Urinary bladder (tissue), 4 donors: ENCODE data around the gene FANCL. TPM values are rescaled to one million over a fixed set of nuclear protein-coding genes. Genes with fewer than 3 reads are reported as not detected.
A peak's percentile ranks its signal among the peaks of the same experiment; 100 is the strongest.
"Not testable (repeated sequence)": the region's sequence is repeated elsewhere in the genome, so short reads cannot be mapped to it uniquely, and the experiment has no call there.

ENCODE experiments used
- DNase-seq: peaks from one replicate; pipeline ENCODE4 v3.0.0-alpha.2; 2015; ENCODE audit errors: extremely low spot score
- H3K27ac ChIP-seq: one replicate; pipeline ENCODE4 v1.5.1; 2013; ENCODE audit warnings: low read depth, mild to moderate bottlenecking, moderate library complexity
- H3K36me3 ChIP-seq: one replicate; pipeline ENCODE4 v1.6.1; 2013; ENCODE audit warnings: mild to moderate bottlenecking, moderate library complexity; ENCODE audit not compliant: insufficient read depth
- H3K4me1 ChIP-seq: one replicate; pipeline ENCODE4 v1.6.1; 2013; ENCODE audit warnings: mild to moderate bottlenecking, moderate library complexity; ENCODE audit not compliant: insufficient read depth
- H3K4me3 ChIP-seq: one replicate; pipeline ENCODE4 v1.5.1; 2013; ENCODE audit warnings: low read depth, low read length
- WGBS: extraction: QIAGEN DNeasy Blood & Tissue Kit; methylation state at CpG from one replicate; pipeline ENCODE4 v1.1.7; 2013; 5-methylcytosine and 5-hydroxymethylcytosine counted together
- polyA plus RNA-seq: library from polyadenylated mRNA; stranded (reverse); fragments of 200-250 nt; gene quantifications from one replicate; pipeline ENCODE4 v1.2.3, GENCODE V29; 2013
- total RNA-seq: library from RNA; depleted of rRNA; stranded (reverse); fragments of >200 nt; gene quantifications from one replicate; pipeline ENCODE4 v1.2.3, GENCODE V29; 2014
- donor health status: healthy with polysubstance abuse.
- donor health status: healthy.

The FANCL gene
- total RNA-seq, result 73.8 TPM
- 10.2 TPM for polyA plus RNA-seq

DNA sequence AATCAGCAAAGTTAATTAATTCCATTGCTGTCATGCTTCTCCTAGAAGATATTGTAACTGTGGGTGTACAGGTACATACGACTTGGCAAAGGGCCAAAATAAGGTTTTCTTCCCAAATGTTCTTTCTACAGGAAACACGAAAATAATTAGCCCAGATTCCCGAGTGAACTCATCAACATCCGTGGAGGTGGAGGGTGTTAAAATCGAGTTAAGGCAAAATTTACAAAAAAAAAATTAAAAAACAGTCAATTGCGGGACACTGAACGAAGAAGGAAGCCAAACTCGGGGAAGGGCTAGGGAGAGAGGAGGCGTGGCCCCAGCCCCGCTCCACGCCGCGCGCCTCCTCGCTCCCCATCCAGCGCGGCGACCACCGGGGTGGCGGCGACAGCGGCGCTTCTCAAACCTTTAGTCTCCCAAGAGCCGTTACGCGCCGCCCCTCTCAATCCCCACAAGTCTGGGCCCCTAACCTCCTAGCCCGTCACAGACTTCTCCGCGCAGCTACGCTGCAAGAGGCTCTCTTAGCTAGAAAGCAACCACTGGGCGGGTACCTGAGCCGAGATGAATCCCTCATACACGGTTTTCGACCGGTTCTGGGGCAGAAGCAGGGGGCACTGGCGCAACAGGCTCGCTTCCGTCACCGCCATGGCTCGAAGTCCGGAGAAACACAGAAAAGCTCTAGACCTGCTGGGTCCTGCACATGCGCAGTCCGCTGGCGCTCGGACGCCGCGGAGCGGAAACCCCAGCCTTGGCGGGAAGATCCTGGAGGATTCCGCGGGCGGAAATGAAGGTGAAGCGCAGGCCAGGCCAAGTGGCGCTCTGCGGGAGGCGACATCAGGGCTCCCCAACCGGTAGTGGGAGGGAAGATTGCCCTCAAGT lies at the start of gene FANCL:
TSS of gene FANCL (minus strand) at position 656 of the 876 bp plus-strand sequence. CDS start at position 644, 12 bp downstream.
- under 1% methylated on average over 59 of the region's 59 CpGs for WGBS
- no peaks in the 10 kb centered on the region for H3K36me3 ChIP-seq
- peak within 1 kb of the TSS; percentile 77 for H3K27ac ChIP-seq
- DNase-seq, result peak; percentile 72
- H3K4me1 ChIP-seq, result no peaks in the 10 kb centered on the region
- H3K4me3 ChIP-seq, result peak within 1 kb of the TSS; percentile 98

- DNase-seq, result no peak
- 82% methylated on average over 3 of the region's 3 CpGs for WGBS
- Histone ChIP-seq H3K4me1 (no peaks in the 10 kb centered on the region), H3K27ac (no peak overlapping the region), H3K4me3 (no peak overlapping the region), H3K36me3 (no peaks in the 10 kb centered on the region)
These were observed 47.9 kb upstream of the FANCL start for GRCh38 chr2:58289029-58289428.

DNA sequence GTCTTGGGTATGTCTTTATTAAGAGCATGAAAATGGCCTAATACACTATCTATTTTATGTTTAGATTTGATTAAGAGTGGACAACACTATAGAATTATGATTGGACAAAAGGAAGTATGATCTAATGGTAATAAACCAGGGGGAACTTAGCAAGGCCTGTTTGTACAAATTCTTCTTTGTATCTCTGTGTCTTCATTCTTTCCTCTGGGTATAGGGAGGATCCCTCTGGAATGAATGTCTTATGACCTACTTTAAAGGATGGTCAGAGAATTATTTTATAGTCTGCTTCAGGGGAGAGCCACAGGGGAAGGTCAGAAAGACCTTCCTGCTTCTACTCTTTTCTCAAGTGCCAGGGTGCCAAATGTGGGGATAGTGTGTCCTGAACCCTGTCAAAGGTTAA lies 42.8 kb upstream of the FANCL start:
- DNase-seq, result no peak
- no peak overlapping the region for H3K27ac ChIP-seq
- no peaks in the 10 kb centered on the region for H3K36me3 ChIP-seq
- no peak overlapping the region for H3K4me3 ChIP-seq
- no peaks in the 10 kb centered on the region for H3K4me1 ChIP-seq

- H3K27ac ChIP-seq, DNase-seq, H3K36me3 ChIP-seq, H3K4me1 ChIP-seq, H3K4me3 ChIP-seq: not testable (repeated sequence)
- 89% methylated on average over 3 of the region's 3 CpGs for WGBS
These were observed 34.0 kb upstream of the FANCL start for GRCh38 chr2:58275144-58275543.

DNA sequence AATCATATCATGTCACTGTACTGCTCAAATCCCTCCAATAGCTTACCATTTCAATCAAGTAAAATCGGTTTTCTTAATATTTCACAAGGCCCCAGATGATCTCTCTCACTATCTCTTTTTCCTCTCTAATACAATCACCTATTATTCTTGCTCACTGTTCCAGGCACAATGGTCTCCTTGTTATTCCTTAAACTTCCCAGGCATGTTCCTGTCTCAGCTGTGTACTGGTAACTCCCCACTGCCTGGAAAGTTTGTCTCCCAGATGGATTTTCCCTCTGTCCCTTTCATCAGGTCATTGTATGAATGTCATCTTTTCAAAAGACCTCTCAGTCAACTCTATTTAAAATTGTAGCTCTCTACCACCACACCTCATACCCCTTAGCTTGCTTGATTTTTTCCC lies 30.7 kb upstream of the FANCL start:
- no peak overlapping the region for H3K4me3 ChIP-seq
- no peaks in the 10 kb centered on the region for H3K4me1 ChIP-seq
- DNase-seq, result no peak
- H3K27ac ChIP-seq, result no peak overlapping the region
- H3K36me3 ChIP-seq, result no peaks in the 10 kb centered on the region
- WGBS, result 76% methylated on average over 1 of the region's 1 CpG

GRCh38 chr2:58268685-58269084 lies 27.6 kb upstream of the FANCL start:
- H3K4me3 ChIP-seq, result no peak overlapping the region
- 81% methylated on average over 4 of the region's 4 CpGs for WGBS
- no peak for DNase-seq
- H3K27ac ChIP-seq, result no peak overlapping the region
- no peaks in the 10 kb centered on the region for H3K36me3 ChIP-seq
- no peaks in the 10 kb centered on the region for H3K4me1 ChIP-seq

- WGBS, result 65% methylated on average over 2 of the region's 2 CpGs
- Histone ChIP-seq H3K27ac (no peak overlapping the region), H3K36me3 (no peaks in the 10 kb centered on the region), H3K4me3 (no peak overlapping the region), H3K4me1 (no peaks in the 10 kb centered on the region)
- no peak for DNase-seq
These were observed 25.1 kb upstream of the FANCL start for GRCh38 chr2:58266211-58266610.

GRCh38 chr2:58261209-58261608 lies 20.1 kb upstream of the FANCL start:
- Histone ChIP-seq H3K4me1 (no peaks in the 10 kb centered on the region), H3K27ac (no peak overlapping the region), H3K36me3 (no peaks in the 10 kb centered on the region), H3K4me3 (no peak overlapping the region)
- 76% methylated on average over 1 of the region's 1 CpG for WGBS
- DNase-seq, result no peak

DNA sequence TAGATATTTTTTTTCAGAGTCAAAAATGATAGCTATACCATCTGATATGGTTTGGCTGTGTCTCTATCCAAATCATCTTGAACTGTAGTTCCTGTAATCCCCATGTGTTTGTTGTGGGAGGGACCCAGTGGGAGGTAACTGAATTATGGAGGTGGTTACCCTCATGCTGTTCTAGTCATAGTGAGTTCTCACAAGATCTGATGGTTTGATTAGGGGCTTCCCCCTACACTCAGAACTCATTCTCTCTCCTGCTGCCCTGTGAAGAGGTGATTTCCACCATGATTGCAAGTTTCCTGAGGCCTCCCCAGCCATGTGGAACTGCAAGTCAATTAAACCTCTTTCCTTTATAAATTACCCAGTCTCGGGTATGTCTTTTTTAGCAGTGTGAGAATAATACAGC lies 17.3 kb upstream of the FANCL start:
- H3K36me3 ChIP-seq, H3K4me1 ChIP-seq, DNase-seq, H3K4me3 ChIP-seq, H3K27ac ChIP-seq: not testable (repeated sequence)
- 77% methylated on average over 1 of the region's 1 CpG for WGBS

DNA sequence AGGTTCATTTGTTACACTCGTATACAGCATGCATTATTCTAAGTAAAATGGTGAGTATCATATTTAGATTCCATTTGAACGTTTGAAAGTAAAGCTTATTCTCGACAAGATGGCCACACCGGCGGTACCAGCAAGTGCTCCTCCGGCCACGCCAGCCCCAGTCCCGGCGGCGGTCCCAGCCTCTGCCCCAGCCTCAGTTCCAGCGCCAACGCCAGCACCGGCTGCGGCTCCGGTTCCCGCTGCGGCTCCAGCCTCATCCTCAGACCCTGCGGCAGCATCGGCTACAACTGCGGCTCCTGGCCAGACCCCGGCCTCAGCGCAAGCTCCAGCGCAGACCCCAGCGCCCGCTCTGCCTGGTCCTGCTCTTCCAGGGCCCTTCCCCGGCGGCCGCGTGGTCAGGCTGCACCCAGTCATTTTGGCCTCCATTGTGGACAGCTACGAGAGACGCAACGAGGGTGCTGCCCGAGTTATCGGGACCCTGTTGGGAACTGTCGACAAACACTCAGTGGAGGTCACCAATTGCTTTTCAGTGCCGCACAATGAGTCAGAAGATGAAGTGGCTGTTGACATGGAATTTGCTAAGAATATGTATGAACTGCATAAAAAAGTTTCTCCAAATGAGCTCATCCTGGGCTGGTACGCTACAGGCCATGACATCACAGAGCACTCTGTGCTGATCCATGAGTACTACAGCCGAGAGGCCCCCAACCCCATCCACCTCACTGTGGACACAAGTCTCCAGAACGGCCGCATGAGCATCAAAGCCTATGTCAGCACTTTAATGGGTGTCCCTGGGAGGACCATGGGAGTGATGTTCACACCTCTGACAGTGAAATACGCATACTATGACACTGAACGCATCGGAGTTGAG lies 10.4 kb upstream of the FANCL start:
- not testable (repeated sequence) for H3K27ac ChIP-seq, H3K4me1 ChIP-seq, H3K4me3 ChIP-seq, H3K36me3 ChIP-seq, DNase-seq
- 97% methylated on average over 39 of the region's 43 CpGs for WGBS

DNA sequence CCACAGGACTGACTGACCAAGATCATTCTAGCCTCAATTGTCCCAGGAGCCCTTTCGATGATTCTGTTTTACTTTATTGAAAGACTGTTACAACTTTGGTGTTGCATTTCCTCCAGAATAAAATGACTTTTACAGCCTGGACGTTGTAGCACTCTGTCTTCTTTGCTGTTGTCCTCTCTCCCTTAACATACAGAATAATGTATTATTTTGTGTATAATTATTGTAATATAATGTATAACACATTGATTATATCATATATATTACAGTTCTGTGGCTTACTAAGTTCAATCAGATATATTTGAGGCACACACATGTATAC lies 380 bp upstream of the FANCL start:
- H3K4me1 ChIP-seq, result no peaks in the 10 kb centered on the region
- H3K27ac ChIP-seq, result peak overlapping the region; percentile 51
- WGBS, result 22% methylated on average over 2 of the region's 2 CpGs
- no peaks in the 10 kb centered on the region for H3K36me3 ChIP-seq
- DNase-seq, result no peak
- peak overlapping the region; percentile 98 for H3K4me3 ChIP-seq

DNA sequence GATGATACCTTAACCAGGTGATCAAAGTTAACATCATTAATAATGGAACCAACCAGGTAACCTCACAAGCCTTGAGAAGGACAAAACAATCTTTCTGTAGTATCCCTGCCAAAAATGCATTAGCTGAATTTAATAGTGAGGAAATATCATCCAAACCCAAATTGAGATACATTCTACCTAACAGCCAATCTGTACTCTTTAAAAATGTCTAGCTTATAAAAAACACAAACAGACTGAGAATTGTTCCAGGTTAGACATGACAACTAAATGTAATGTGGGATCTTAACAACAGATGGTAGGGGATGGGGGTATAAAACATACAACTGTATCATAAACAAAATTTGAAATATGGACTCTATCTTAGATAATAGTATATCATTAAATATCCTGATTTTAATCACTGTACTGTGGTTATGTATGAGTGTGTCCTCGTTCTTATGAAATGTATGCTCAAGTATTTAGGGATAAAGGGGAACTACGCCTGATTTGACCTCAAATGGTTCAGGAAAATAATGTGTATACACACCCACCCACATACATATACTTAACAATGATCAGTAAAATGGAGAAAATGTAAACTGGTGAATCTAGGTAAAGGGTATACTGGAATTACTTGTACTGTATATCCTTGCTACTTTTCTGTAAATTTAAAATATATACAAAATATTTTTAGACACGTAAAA lies 1.7 kb downstream of the FANCL start:
- no peaks in the 10 kb centered on the region for H3K4me1 ChIP-seq
- H3K4me3 ChIP-seq, result no peak overlapping the region
- H3K27ac ChIP-seq, result no peak overlapping the region
- DNase-seq, result no peak
- H3K36me3 ChIP-seq, result no peaks in the 10 kb centered on the region
- WGBS, result 72% methylated on average over 3 of the region's 3 CpGs

GRCh38 chr2:58237741-58238140 lies 3.4 kb downstream of the FANCL start:
- Histone ChIP-seq H3K36me3 (no peaks in the 10 kb centered on the region), H3K4me1 (peaks cover 2% of the 10 kb centered on the region), H3K27ac (no peak overlapping the region), H3K4me3 (no peak overlapping the region)
- no peak for DNase-seq
